HG03469 (cell line): Measurements from ENCODE around the gene AQP5.

ENCODE experiments used
- ATAC-seq: cut with Tn5 transposase; IDR thresholded peaks from one replicate; pipeline ENCODE4 v1.9.1; 2021; ENCODE audit warnings: mild to moderate bottlenecking, moderate library complexity, moderate number of reproducible peaks; ENCODE audit not compliant: unreplicated experiment

The AQP5 gene

GRCh38 chr12:49949866-49950265 is 11.8 kb upstream of the AQP5 start:
- no peak for ATAC-seq

GRCh38 chr12:49950273-49951251 is 11.1 kb upstream of the AQP5 start, which contains the start of gene AQP2:
Gene AQP2 (plus strand): TSS chr12:49950737. CDS start chr12:49950831, 94 bp downstream.
- no peak for ATAC-seq

- ATAC-seq: no peak
Measured at GRCh38 chr12:49951411-49952240, 10.0 kb upstream of the AQP5 start.

- no peak for ATAC-seq
Measured at GRCh38 chr12:49952391-49953055, 9.1 kb upstream of the AQP5 start.

GRCh38 chr12:49953151-49953550 is 8.5 kb upstream of the AQP5 start:
- ATAC-seq: no peak

GRCh38 chr12:49953961-49954846 is 7.5 kb upstream of the AQP5 start:
- no peak for ATAC-seq

- ATAC-seq: no peak
Measured at GRCh38 chr12:49954863-49955830, 6.5 kb upstream of the AQP5 start.

- no peak for ATAC-seq
Measured at GRCh38 chr12:49955899-49956662, 5.6 kb upstream of the AQP5 start.

- no peak for ATAC-seq
Measured at GRCh38 chr12:49956663-49957569, 4.8 kb upstream of the AQP5 start.

- no peak for ATAC-seq
Measured at GRCh38 chr12:49957570-49957967, 4.1 kb upstream of the AQP5 start.

GRCh38 chr12:49959685-49960473 is 1.8 kb upstream of the AQP5 start:
- no peak for ATAC-seq

- ATAC-seq: no peak
Measured at GRCh38 chr12:49960474-49961110, 1.1 kb upstream of the AQP5 start.

GRCh38 chr12:49961993-49962764 is 507 bp downstream of the AQP5 start:
- no peak for ATAC-seq

- ATAC-seq: no peak
Measured at GRCh38 chr12:49962861-49963765, 1.4 kb downstream of the AQP5 start.
